IPS DF 4.7 (cell line): ENCODE measurements around the gene OR11H7.
"Not testable (repeated sequence)": the region's sequence is repeated elsewhere in the genome, so short reads cannot be mapped to it uniquely, and the experiment has no call there.

Experiments
- DNase-seq: peaks from one replicate; pipeline ENCODE4 v3.0.0-alpha.2; 2013; ENCODE audit warnings: low spot score; ENCODE audit errors: extremely low read depth

The OR11H7 gene

GRCh38 chr14:20277409-20277808 is 48.6 kb downstream of the OR11H7 start:
- DNase-seq = no peak

GRCh38 chr14:20278414-20278813 is 49.6 kb downstream of the OR11H7 start:
- no peak for DNase-seq

GRCh38 chr14:20280265-20280664 is 51.5 kb downstream of the OR11H7 start:
- not testable (repeated sequence) for DNase-seq
